HepG2 (cell line): ENCODE measurements around the gene SLAMF6. TPM values are rescaled to one million over a fixed set of nuclear protein-coding genes. Genes with fewer than 3 reads are reported as not detected.

Source experiments
- ATAC-seq: fragments of 200-7000 bp; cut with Tn5 transposase; 3 replicates; pipeline ENCODE4 v1.9.1; 2020; ENCODE audit warnings: mild to moderate bottlenecking, moderate library complexity
- BruUV-seq: library from RNA; stranded (reverse); fragments of 400-500 nt; replicated peaks from 2 replicates; lab custom pipeline; 2021; lab: Mats Ljungman, UMichigan
- CTCF ChIA-PET: fragments of 300-600 bp; formaldehyde crosslinking; extraction: SDS; loops from one replicate; lab custom pipeline; 2021; ENCODE audit warnings: low total read pairs, inconsistent platforms, low intra/inter-chr PET ratio; lab: Yijun Ruan, JAX
- POLR2A ChIA-PET: fragments of 350-600 bp; sonication (Branson Sonifier 250); formaldehyde crosslinking; loops from one replicate; lab custom pipeline; 2020; ENCODE audit warnings: antibody characterized with exemption, inconsistent platforms; lab: Yijun Ruan, JAX
- DNase-seq: peaks from one replicate; pipeline ENCODE4 v3.0.0-alpha.2; 2015; ENCODE audit warnings: low spot score
- FAIRE-seq: peaks from 3 replicates; lab custom pipeline; 2011; peaks lifted over from hg19 to GRCh38; lab: Jason Lieb, UNC
- H2AFZ ChIP-seq: one replicate; pipeline ENCODE4 v1.6.1; 2011; ENCODE audit warnings: low read length, inconsistent platforms
- H3K27ac ChIP-seq: fragments of 300-600 bp; 3 replicates; pipeline ENCODE4 v1.8.0; 2011; ENCODE audit warnings: mixed run types, mild to moderate bottlenecking, mixed read lengths, low read length, inconsistent platforms; ENCODE audit not compliant: insufficient read depth; ENCODE audit errors: extremely low read length
- H3K27me3 ChIP-seq, 2 experiments: fragments of 200-600 bp in 1 of 2; 2 replicates in 1 of 2; 3 replicates in 1 of 2; pipeline versions ENCODE4 v1.6.0 to v1.8.0; 2011; ENCODE audit warnings: low read length in 2 of 2, mild to moderate bottlenecking in 2 of 2, moderate library complexity in 2 of 2, inconsistent platforms in 1 of 2; ENCODE audit not compliant: insufficient read depth in 2 of 2, control insufficient read depth in 1 of 2
- H3K36me3 ChIP-seq, 2 experiments: fragments of 200-600 bp in 1 of 2; replicated peaks in 1 of 2; 2 replicates in 1 of 2; 3 replicates in 1 of 2; pipeline versions ENCODE4 v1.5.1 to v1.8.0; 2011; ENCODE audit warnings: low read length in 2 of 2, inconsistent platforms in 1 of 2; ENCODE audit not compliant: insufficient read depth in 2 of 2, control insufficient read depth in 1 of 2
- H3K4me1 ChIP-seq: 2 replicates; pipeline ENCODE4 v1.5.1; 2012; ENCODE audit warnings: low read length, inconsistent platforms; ENCODE audit not compliant: insufficient read depth
- H3K4me2 ChIP-seq: 2 replicates; pipeline ENCODE4 v1.6.0; 2011; ENCODE audit warnings: low read depth, low read length, inconsistent platforms
- H3K4me3 ChIP-seq, 3 experiments: fragments of 200-600 bp in 1 of 3; sonication (generic), shearing (Covaris generic) in 1 of 3; replicated peaks in 1 of 3; 2 replicates each; pipeline ENCODE4 v1.5.1; 2011 to 2016; ENCODE audit warnings: low read length in 3 of 3, inconsistent platforms in 2 of 3, low read depth in 2 of 3, mild to moderate bottlenecking in 2 of 3, control low read depth in 1 of 3, mixed read lengths in 1 of 3; ENCODE audit not compliant: insufficient read depth in 1 of 3
- H3K79me2 ChIP-seq: one replicate; pipeline ENCODE4 v1.6.1; 2011; ENCODE audit warnings: low read length, inconsistent platforms; ENCODE audit not compliant: insufficient read depth
- H3K9ac ChIP-seq: 2 replicates; pipeline ENCODE4 v1.6.0; 2011; ENCODE audit warnings: mild to moderate bottlenecking, low read depth, low read length, inconsistent platforms; ENCODE audit not compliant: insufficient read depth
- H3K9me3 ChIP-seq: 2 replicates; pipeline ENCODE4 v1.5.1; 2012; ENCODE audit warnings: mild to moderate bottlenecking, low read length
- H4K20me1 ChIP-seq: 2 replicates; pipeline ENCODE4 v1.6.0; 2011; ENCODE audit warnings: inconsistent platforms, mild to moderate bottlenecking, low read length, moderate library complexity; ENCODE audit not compliant: insufficient read depth
- BHLHE40 ChIP-seq: IDR thresholded peaks from 2 replicates; pipeline ENCODE4 v1.6.1; 2011; ENCODE audit warnings: low read length, improper control_type of control experiment
- CEBPG ChIP-seq: IDR thresholded peaks from 2 replicates; pipeline ENCODE4 v1.6.1; 2016
- EHMT2 ChIP-seq: fragments of 200-600 bp; sonication (generic); IDR thresholded peaks from 2 replicates; pipeline ENCODE4 v1.7.0; 2017; ENCODE audit warnings: antibody characterized with exemption, low read depth, low read length, borderline replicate concordance
- FLYWCH1 ChIP-seq: sonication (generic); formaldehyde crosslinking; IDR thresholded peaks from 2 replicates; pipeline ENCODE4 v1.8.1; 2023; ENCODE audit warnings: mild to moderate bottlenecking, missing genetic modification reagents
- KLF9 ChIP-seq: IDR thresholded peaks from 2 replicates; pipeline ENCODE4 v1.6.1; 2016; ENCODE audit warnings: low read depth
- RFXANK ChIP-seq: IDR thresholded peaks from 2 replicates; pipeline ENCODE4 v1.6.1; 2016
- ZNF350 ChIP-seq: sonication (generic); formaldehyde crosslinking; IDR thresholded peaks from 2 replicates; pipeline ENCODE4 v1.4.0; 2020; ENCODE audit warnings: mild to moderate bottlenecking, low read depth, missing genetic modification reagents, borderline replicate concordance
- ZNF737 ChIP-seq: sonication (generic); formaldehyde crosslinking; IDR thresholded peaks from 2 replicates; pipeline ENCODE4 v1.5.0; 2020; ENCODE audit warnings: missing genetic modification reagents, mild to moderate bottlenecking, borderline replicate concordance
- WGBS: methylation state at CpG from one replicate; pipeline ENCODE4 v1.1.6; 2017; ENCODE audit warnings: low lambda C conversion rate; 5-methylcytosine and 5-hydroxymethylcytosine counted together
- in situ Hi-C: cut with HindIII; loops from 2 replicates; pipeline ENCODE4 v1.10.0; 2017; ENCODE audit warnings: low pct_unique_long_range_greater_than_20kb; ENCODE audit not compliant: extremely low pct_ligation_motif_present
- intact Hi-C: fragments of 100-400 bp; cut with micrococcal nuclease; formaldehyde crosslinking; loops from one replicate; pipeline ENCODE4 v1.10.0; 2022; ENCODE audit not compliant: unreplicated experiment
- polyA plus RNA-seq, 8 experiments: library from polyadenylated mRNA; depleted of rRNA in 3 of 8; stranded (reverse) in 7 of 8; unstranded in 1 of 8; fragments of >200 nt; fragmentation: Illumina TruSeq in 4 of 8; extraction: Trizol in 4 of 8; gene quantifications; 2 replicates each; pipeline versions ENCODE4 v1.2.1 to v1.2.3, GENCODE V29; 2011 to 2016; ENCODE audit warnings: low read depth in 4 of 8, missing spikeins in 1 of 8, mixed read lengths in 1 of 8; ENCODE audit not compliant: insufficient read depth in 1 of 8
- total RNA-seq, 5 experiments: library from RNA; depleted of rRNA; stranded (reverse); fragments of >200 nt; fragmentation: Illumina TruSeq; extraction: Trizol; gene quantifications; 2 replicates each; pipeline ENCODE4 v1.2.3, GENCODE V29; 2016; ENCODE audit warnings: low read depth in 1 of 5
- TF ChIP-seq, protein P1 (sequence below): sonication (generic); formaldehyde crosslinking; IDR thresholded peaks from 2 replicates; pipeline ENCODE4 v1.8.1; 2023; ENCODE audit warnings: mild to moderate bottlenecking, missing genetic modification reagents
- TF ChIP-seq, protein P2 (sequence below): sonication (generic); formaldehyde crosslinking; conservative IDR thresholded peaks from 2 replicates; pipeline ENCODE4 v1.4.0; 2020; ENCODE audit warnings: missing genetic modification reagents

SLAMF6 gene
- total and polyA plus RNA-seq, 2 of the 13 experiments (the other 11 are each of a cell fraction or from before 2014, with no cell fraction given): not detected

DNA sequence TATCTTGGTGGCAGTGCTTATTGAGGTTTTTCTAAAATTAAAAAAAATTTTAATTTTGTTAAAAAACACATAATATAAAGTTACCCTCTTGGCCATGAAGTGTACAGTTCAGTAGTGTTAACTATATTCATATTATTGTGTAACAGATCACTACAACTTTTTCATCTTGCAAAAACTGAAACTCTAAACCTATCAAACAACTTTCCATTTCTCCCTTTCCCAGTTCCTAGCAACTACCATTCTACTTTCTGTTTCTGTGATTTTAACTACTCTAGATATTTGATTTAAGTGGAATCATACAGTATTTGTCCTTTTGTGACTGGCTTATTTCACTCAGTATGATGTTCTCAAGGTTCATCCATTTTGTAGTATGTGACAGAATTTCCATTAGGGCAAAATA, 55.5 kb downstream of the SLAMF6 start (continued):
- TF ChIP-seq, protein P1, sequence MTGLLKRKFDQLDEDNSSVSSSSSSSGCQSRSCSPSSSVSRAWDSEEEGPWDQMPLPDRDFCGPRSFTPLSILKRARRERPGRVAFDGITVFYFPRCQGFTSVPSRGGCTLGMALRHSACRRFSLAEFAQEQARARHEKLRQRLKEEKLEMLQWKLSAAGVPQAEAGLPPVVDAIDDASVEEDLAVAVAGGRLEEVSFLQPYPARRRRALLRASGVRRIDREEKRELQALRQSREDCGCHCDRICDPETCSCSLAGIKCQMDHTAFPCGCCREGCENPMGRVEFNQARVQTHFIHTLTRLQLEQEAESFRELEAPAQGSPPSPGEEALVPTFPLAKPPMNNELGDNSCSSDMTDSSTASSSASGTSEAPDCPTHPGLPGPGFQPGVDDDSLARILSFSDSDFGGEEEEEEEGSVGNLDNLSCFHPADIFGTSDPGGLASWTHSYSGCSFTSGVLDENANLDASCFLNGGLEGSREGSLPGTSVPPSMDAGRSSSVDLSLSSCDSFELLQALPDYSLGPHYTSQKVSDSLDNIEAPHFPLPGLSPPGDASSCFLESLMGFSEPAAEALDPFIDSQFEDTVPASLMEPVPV (CRISPR knock-in tag): no peak
- TF ChIP-seq ZNF737 (CRISPR knock-in tag): no peak
- no peak for TF ChIP-seq FLYWCH1
- no peak for TF ChIP-seq KLF9
- TF ChIP-seq RFXANK (CRISPR knock-in tag): no peak
- no peak for TF ChIP-seq CEBPG (CRISPR knock-in tag)
- TF ChIP-seq, protein P2, sequence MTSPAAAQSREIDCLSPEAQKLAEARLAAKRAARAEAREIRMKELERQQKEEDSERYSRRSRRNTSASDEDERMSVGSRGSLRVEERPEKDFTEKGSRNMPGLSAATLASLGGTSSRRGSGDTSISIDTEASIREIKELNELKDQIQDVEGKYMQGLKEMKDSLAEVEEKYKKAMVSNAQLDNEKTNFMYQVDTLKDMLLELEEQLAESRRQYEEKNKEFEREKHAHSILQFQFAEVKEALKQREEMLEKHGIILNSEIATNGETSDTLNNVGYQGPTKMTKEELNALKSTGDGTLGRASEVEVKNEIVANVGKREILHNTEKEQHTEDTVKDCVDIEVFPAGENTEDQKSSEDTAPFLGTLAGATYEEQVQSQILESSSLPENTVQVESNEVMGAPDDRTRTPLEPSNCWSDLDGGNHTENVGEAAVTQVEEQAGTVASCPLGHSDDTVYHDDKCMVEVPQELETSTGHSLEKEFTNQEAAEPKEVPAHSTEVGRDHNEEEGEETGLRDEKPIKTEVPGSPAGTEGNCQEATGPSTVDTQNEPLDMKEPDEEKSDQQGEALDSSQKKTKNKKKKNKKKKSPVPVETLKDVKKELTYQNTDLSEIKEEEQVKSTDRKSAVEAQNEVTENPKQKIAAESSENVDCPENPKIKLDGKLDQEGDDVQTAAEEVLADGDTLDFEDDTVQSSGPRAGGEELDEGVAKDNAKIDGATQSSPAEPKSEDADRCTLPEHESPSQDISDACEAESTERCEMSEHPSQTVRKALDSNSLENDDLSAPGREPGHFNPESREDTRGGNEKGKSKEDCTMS (CRISPR knock-in tag): no peak

DNA sequence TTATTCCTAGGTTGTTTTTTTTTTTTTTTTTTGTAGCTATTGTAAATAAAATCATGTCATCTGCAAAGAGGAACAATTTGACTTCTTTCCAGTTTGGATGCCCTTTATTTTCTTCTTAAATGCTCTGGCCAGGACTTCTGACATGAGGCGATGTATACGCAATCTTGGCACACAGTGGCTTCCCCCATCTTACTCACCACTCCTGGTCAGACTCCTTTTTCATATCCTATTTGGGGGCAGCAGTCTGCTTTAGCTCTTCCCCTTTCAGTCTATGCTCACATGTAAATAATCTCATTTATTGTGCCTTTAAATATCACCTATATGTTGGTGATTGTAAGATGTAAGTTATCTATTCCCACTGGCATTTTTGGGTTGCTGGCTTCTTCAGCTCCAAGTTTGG, 56.1 kb downstream of the SLAMF6 start:
- no peak for ATAC-seq
- FAIRE-seq: no peak
- in situ Hi-C loops: no loop called here
- CTCF ChIA-PET: no interaction called here
- Histone ChIP-seq H3K4me3 (no peak overlapping the region), H3K79me2 (no peaks in the 10 kb centered on the region), H3K9me3 (no peaks in the 10 kb centered on the region), H3K27me3 (no peaks in the 10 kb centered on the region), H3K9ac (no peak overlapping the region), H3K36me3 (no peaks in the 10 kb centered on the region), H3K27ac (no peak overlapping the region), H2AFZ (no peak overlapping the region), H4K20me1 (no peaks in the 10 kb centered on the region), H3K4me1 (no peaks in the 10 kb centered on the region), H3K4me2 (no peak overlapping the region)
- BruUV-seq: no TSS peak
- no peak for DNase-seq
- 88% methylated on average over 2 of the region's 2 CpGs for WGBS
- POLR2A ChIA-PET: no interaction called here
- no peak for TF ChIP-seq EHMT2
- TF ChIP-seq BHLHE40: no peak
- no peak for TF ChIP-seq ZNF350 (CRISPR knock-in tag)
- intact Hi-C loops: no loop called here
